ENCODE measurements around the gene SSTR5.

DNA sequence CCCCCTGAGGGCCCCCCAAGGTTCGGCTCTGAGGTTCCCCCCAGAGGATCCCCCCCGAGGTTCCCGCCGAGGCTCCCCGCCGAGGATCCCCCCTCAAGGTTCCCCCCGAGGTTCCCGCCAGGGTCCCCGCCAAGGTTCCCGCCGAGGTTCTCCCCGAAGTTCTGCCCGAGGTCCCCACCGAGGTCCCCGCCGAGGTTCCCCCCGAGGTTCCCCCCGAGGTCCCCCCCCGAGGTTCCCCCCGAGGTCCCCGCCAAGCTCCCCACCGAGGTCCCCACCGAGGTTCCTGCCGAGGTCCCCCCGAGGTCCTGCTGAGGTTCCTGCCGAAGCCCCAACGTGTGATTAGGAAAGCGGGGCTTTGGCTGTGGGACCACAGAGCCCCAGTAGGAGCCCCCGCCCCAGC lies 32.2 kb upstream of the SSTR5 start:
- TF ChIP-seq, protein P1, sequence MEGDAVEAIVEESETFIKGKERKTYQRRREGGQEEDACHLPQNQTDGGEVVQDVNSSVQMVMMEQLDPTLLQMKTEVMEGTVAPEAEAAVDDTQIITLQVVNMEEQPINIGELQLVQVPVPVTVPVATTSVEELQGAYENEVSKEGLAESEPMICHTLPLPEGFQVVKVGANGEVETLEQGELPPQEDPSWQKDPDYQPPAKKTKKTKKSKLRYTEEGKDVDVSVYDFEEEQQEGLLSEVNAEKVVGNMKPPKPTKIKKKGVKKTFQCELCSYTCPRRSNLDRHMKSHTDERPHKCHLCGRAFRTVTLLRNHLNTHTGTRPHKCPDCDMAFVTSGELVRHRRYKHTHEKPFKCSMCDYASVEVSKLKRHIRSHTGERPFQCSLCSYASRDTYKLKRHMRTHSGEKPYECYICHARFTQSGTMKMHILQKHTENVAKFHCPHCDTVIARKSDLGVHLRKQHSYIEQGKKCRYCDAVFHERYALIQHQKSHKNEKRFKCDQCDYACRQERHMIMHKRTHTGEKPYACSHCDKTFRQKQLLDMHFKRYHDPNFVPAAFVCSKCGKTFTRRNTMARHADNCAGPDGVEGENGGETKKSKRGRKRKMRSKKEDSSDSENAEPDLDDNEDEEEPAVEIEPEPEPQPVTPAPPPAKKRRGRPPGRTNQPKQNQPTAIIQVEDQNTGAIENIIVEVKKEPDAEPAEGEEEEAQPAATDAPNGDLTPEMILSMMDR (conservative IDR thresholded peaks at IDR 0.05), result no peak
- TF ChIP-seq EZH2 (IDR thresholded peaks at IDR 0.05; ENCODE audit: low read depth), result no peak
